WI38 (cell line): ENCODE measurements around the gene TPD52L1.

Experiments used
- H3K4me3 ChIP-seq: 2 replicates; pipeline ENCODE4 v1.5.1; 2011; ENCODE audit warnings: low read depth, mild to moderate bottlenecking, control low read depth, low read length
- TF ChIP-seq, protein P1 (sequence below): IDR thresholded peaks from 2 replicates; pipeline ENCODE4 v1.5.1; 2012; ENCODE audit warnings: low read depth, mild to moderate bottlenecking, control low read depth, low read length

Gene TPD52L1

DNA sequence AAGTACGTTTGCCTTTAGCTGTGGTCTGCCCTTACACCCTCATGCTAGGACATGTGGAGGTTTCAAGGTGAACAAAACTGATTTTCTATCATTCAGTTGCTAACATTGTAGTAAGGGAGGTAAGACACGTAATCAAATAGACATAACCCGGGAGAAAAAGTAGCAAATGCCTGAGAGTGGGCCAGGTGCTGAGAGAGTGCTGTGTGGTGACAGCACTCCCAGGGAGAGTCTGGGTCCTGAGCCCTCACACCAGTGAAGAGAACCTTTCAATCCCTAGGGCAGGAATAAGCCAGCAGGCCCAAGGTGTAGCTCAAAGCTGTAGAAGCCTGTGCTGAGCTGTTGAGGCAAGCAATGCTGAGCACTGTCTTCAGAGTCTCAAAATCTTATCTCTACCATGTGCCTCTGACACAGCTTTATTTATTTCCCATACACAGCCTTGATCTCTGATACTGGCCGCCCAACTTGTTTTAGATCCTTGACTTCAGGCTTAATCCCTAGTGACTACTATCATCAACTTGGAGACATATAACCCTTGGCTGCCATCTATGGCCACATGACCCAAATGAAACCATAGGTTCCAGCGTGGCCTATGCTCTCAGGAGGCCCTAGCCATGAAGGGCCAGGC is 55.2 kb downstream of the TPD52L1 start:
- TF ChIP-seq, protein P1, sequence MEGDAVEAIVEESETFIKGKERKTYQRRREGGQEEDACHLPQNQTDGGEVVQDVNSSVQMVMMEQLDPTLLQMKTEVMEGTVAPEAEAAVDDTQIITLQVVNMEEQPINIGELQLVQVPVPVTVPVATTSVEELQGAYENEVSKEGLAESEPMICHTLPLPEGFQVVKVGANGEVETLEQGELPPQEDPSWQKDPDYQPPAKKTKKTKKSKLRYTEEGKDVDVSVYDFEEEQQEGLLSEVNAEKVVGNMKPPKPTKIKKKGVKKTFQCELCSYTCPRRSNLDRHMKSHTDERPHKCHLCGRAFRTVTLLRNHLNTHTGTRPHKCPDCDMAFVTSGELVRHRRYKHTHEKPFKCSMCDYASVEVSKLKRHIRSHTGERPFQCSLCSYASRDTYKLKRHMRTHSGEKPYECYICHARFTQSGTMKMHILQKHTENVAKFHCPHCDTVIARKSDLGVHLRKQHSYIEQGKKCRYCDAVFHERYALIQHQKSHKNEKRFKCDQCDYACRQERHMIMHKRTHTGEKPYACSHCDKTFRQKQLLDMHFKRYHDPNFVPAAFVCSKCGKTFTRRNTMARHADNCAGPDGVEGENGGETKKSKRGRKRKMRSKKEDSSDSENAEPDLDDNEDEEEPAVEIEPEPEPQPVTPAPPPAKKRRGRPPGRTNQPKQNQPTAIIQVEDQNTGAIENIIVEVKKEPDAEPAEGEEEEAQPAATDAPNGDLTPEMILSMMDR = no peak
- no peak overlapping the region for H3K4me3 ChIP-seq

DNA sequence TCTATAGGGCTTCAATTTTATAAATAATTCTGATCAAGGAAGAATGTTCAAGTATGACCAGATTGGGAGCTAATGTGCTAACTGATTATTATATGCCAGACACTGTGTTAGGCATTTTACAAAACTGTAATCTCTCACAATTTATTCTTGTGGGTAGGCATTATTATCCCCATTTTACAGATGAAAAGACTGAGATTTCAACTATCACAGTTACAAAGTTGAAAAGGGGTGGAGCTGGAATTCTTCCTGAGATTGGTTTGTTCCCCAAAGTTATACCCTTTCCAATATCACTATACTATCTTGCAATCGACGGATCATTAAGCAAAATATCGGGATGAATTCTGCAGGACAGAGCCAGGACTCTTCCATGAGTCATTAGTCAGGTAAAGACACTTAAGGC is 57.1 kb downstream of the TPD52L1 start:
- TF ChIP-seq, protein P1 = no peak

DNA sequence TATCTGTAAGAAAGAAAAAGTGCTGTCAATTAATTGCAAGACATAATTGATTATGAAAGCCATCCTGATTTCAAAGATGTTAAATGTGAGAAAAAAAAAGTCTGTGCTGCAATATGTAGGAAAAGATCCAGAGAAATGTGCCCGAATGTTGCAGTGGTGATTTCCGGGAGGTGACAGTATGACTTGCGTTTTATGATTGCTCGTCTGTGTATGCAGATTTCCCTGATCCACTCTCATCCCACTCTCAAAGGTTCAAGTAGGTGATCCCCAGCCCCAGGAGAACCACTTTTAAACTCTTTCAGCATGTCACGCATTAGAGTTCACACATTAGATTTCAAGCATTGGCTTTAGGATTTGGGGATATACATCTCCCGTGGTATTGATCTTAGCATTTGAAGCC is 57.8 kb downstream of the TPD52L1 start:
- TF ChIP-seq, protein P1 = no peak

More for the DNA sequence above, 57.1 kb downstream of the TPD52L1 start:
- no peak overlapping the region for H3K4me3 ChIP-seq

DNA sequence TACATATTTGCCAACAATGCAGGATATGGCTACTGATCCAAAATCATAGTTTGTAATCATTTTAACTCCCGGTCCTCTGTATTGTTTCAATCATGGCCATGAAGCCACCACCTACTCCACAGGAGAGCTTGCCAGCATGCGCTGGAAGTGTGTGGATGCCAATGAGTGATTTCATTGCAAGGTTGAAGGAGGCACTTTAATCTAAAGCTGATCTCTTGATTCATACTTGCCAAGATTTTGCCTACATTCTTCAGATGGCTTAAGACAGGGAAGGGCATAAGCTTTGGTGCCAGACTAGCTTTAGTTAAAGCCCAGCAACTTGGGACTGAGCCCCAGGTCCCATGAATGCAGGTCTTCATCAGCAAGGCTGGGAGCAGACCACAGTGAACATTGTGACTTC is 58.8 kb downstream of the TPD52L1 start:
- TF ChIP-seq, protein P1 = no peak
- no peak overlapping the region for H3K4me3 ChIP-seq

More for the DNA sequence above, 57.8 kb downstream of the TPD52L1 start:
- H3K4me3 ChIP-seq = no peak overlapping the region

DNA sequence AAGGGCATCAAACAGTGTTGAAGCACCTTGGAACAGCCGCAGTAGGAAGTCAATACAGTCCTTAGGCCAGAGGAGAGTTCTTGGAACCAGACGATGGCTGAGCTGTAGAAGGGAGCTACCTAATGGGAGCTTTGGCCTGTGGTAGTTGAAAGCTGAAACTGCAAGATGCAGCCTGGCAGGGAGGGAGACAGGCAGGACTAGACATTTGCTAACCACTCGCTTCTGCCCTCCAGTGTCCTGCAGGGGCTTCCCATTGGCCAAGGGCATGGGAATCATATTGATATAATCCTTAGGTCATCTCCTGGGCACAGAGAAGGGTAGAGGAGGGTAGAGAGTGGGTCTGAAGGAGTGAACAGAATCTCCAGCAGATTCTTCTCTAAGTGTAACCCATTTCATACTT is 60.4 kb downstream of the TPD52L1 start:
- no peak overlapping the region for H3K4me3 ChIP-seq
- TF ChIP-seq, protein P1 = no peak

DNA sequence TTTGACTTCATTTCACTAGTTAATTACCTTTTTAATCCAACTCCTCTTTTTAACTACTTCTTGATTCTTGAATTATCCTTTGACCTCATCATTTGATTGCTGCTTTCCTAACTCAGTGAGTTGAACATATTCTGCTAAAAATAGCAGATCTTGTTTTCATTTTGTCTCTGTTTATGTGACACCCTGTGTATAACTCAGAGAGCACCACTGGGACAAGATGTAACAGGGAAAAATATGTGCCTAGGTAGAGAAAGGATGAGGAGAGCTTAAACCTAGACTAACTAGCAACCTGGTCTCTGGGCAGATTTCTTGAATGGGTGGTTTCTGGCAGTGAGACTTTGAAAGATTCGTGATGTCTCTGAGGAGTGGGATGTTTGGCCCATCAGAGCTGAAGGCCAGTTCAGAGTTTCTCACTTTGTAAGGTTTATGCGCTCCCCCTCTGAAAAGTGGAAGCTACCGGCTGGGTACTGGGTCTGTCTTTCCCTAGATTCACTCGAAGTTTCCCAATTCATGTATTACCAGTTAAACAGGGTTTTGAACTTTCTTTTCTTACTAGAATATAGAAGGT is 61.8 kb downstream of the TPD52L1 start:
- TF ChIP-seq, protein P1 = no peak
- no peak overlapping the region for H3K4me3 ChIP-seq

DNA sequence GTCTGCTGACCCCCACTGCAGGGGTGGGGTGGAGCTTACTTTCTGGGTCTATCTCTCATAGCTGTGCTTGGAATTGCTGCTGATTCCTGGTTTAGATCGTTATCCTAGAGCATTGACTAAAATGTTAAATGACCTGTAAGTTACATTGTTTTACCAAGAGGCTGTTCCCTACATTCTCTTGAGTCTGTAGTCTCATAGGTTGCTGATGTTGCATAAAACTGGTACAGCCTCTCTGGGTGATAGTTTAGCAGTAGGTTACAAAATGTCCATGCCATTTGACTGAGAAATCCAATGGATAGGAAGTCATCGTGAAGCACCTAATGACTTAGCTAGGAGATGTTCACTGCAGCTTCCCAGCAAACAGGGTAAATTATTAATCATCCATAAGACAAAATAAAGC is 62.4 kb downstream of the TPD52L1 start:
- TF ChIP-seq, protein P1 = no peak
- H3K4me3 ChIP-seq = no peak overlapping the region
